Cardiac fibroblast (primary cell): ENCODE results near the gene TTC28.

ENCODE experiments used
- DNase-seq, 2 donors: peaks; one replicate each; pipeline versions ENCODE4 v3.0.0 to v3.0.0-alpha.2; 2010; ENCODE audit warnings: low read depth in 2 of 2
- H3K4me3 ChIP-seq, 2 donors: replicated peaks in 1 of 2; 1 replicate in 1 of 2; 2 replicates in 1 of 2; pipeline ENCODE4 v1.5.1; 2011; ENCODE audit warnings: low read depth in 2 of 2, low read length in 2 of 2, mild to moderate bottlenecking in 2 of 2, moderate library complexity in 1 of 2
- TF ChIP-seq, protein P1 (sequence below): IDR thresholded peaks from one replicate; pipeline ENCODE4 v1.5.1; 2011; ENCODE audit warnings: low read depth, mild to moderate bottlenecking, low read length, inconsistent platforms

The TTC28 gene

DNA sequence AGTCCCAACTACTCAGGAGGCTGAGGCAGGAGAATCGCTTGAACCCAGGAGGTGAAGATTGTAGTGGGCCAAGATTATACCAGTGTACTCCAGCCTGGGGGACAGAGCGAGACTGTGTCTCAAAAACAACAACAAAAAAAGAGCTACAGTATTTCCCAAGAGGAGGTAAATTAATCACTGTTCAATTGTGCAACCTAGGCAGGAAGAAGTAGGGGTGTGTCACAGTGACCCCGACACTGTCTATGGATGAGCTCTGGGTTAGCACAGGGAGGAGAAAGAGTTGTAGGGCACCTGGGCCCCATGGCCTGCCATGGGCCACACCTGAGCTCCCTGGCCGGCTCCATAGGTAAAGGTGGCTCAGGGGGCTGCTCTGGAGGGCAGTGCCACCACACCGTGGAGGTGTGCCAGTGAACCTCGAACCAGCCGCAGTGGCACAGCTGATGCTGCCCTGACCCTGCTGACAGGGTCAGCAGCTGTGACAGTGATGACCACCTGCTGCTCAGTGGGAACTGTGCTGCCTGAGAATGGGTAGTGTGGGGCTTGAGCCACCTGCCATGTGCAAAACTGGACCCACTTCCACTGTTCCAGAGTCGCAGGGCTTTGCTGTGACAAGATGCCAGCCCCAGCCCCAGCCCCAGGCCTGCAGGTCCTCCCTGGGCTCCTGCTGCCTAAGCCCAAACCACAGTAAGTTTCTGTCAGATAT is 676.6 kb downstream of the TTC28 start:
- TF ChIP-seq, protein P1, sequence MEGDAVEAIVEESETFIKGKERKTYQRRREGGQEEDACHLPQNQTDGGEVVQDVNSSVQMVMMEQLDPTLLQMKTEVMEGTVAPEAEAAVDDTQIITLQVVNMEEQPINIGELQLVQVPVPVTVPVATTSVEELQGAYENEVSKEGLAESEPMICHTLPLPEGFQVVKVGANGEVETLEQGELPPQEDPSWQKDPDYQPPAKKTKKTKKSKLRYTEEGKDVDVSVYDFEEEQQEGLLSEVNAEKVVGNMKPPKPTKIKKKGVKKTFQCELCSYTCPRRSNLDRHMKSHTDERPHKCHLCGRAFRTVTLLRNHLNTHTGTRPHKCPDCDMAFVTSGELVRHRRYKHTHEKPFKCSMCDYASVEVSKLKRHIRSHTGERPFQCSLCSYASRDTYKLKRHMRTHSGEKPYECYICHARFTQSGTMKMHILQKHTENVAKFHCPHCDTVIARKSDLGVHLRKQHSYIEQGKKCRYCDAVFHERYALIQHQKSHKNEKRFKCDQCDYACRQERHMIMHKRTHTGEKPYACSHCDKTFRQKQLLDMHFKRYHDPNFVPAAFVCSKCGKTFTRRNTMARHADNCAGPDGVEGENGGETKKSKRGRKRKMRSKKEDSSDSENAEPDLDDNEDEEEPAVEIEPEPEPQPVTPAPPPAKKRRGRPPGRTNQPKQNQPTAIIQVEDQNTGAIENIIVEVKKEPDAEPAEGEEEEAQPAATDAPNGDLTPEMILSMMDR, result no peak
- DNase-seq, result peak in 1 of 2 donors; percentile 62

DNA sequence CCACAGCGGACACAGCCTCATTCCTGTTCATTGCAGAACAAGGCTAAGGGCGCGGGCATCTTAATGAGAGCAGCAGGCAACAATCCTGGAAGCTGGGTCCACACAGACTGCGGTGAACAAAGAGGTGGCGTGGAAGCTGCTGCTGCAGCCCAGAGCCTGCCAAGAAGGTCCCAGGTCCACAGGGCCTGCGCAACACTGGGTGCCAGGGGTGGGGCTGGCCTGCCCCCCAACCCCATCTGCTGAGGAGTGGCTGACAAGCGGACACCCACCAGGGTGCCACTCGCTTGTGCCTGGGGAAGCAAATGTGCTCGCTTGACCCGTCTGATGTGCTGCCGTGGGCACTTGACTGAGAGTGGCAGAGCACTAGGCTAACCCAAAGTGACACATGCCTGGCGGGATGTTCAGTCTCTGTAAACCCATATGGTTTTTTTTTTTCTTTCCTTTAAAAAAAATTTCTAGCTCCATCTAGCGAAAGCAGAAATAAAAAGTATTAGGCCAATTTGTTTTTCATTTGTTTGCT is 677.4 kb downstream of the TTC28 start:
- TF ChIP-seq, protein P1, result no peak
- no peak for DNase-seq
- no peak overlapping the region for H3K4me3 ChIP-seq

More for the DNA sequence above, 676.6 kb downstream of the TTC28 start:
- no peak overlapping the region for H3K4me3 ChIP-seq

DNA sequence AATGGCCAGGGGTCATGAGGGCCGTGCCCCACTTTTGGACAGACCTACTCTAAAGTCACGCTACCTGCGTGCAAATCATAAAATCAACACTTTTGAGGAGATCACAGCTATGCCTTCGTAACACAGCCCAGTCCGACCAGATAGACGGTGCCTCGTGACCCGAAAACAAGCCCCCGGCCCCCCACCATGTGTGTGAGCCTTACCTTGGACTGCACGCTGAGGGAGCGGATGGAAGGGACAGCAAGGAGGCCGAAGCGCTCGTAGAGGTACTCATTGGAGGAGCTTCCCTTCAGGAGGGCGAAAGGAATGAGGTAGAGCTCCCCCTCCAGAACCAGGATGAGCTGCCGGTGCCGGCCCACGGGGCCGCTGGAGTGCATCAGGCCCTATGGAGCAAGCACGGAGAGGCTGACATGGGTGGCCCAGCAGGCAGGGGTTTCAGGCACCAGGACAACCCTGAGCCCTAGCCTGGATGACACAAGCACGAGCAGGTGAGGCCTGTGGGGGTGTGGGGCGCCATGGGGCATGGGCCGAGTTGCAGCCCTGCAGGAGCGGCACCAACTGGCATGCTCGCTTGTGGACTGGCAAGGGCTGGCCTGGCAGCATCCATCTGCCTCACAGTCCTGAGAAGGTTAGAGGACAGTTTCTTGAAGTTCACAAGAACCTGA is 678.3 kb downstream of the TTC28 start:
- no peak for DNase-seq
- H3K4me3 ChIP-seq, result no peak overlapping the region
- TF ChIP-seq, protein P1, result no peak

DNA sequence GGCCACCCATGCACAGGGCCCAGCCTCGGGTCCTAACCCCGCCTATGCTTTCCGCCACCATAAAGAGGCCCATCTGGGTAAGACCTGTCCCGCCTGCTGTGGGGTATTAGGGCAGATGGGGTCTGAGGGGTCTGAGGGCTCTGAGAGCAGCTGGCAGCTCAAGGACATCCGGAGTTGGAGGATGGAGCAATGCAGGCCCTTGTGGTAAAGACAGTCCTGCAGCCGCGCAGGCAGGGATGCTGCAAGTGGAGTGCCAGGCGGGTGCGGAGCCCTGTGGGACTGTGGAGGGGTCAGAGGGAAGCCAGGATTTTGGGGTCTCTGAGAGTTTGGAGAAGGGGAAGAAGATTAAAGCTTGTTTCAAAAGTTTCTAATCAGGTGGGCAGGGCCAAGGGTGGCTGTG is 679.3 kb downstream of the TTC28 start:
- DNase-seq, result no peak
- no peak overlapping the region for H3K4me3 ChIP-seq
- TF ChIP-seq, protein P1, result no peak

DNA sequence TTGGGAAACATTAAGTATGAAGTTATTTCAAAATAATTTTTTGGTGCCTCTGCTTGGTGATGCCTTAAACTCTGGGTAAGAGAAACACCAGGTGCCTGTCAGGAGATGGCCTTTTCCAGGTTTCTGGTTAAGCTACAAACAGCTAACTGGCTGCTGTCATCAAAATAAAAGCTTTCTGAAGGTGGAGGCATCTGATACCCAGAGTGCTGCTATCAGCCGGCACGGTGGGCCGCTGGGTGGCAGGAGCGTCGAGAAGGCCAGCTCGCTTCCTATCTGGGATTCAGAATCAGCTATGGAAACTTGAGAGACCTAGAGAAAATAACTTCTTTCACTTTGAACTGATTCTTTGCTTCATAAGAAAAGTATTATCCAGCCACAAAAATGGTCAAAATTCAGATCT is 679.8 kb downstream of the TTC28 start:
- TF ChIP-seq, protein P1, result no peak
- H3K4me3 ChIP-seq, result no peak overlapping the region
- DNase-seq, result no peak

DNA sequence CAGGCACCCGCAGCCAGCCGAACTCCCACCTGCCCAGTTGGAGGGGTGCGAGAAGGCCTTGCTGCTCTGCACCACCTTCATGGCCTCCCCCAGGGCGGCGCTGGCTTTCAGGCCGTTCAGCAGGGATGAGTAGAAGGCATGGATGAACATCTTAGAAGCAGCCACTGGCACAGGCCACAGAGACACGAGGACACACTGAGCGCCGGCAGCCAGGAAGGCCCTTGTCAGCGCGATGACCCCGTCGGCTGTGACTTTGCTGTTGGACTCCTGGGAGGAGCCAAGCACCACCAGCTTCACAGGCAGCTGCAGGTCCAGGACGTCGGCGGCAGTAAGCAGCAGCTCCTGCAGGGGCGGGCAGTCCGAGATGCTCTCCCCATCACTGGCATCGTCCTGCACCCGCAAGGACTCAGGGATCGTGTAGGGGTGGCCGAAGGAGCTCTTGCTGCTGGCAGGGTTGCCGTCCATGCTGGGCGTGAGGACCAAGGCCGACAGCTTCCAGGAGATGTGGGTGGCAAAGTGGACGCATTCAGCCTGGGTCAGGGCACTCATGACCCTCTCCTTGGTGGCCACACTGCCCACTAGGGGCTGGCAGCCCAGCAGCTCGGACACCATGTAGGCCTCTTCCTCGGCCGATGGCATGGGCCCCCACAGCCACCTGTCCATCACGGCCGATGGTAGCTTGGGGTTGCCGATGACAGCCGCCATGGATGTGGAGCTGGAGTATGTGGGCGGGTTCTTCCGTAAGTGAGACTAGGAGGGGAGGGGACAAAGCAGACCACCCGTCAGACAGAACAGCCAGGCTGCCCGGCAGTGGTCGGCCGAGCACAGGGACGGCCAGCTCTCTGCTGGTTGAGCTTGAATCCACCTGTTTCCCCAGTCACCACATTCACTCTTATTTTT is 680.9 kb downstream of the TTC28 start:
- DNase-seq, result no peak
- H3K4me3 ChIP-seq, result no peak overlapping the region
- TF ChIP-seq, protein P1, result no peak
